GDM1 (cell line): ENCODE data around the gene MRPL42.
"Not testable (repeated sequence)": the region's sequence is repeated elsewhere in the genome, so short reads cannot be mapped to it uniquely, and the experiment has no call there.

Experiments used
- DNase-seq: peaks from one replicate; lab custom pipeline; 2025; lab: John Stamatoyannopoulos, UW

Gene MRPL42

DNA sequence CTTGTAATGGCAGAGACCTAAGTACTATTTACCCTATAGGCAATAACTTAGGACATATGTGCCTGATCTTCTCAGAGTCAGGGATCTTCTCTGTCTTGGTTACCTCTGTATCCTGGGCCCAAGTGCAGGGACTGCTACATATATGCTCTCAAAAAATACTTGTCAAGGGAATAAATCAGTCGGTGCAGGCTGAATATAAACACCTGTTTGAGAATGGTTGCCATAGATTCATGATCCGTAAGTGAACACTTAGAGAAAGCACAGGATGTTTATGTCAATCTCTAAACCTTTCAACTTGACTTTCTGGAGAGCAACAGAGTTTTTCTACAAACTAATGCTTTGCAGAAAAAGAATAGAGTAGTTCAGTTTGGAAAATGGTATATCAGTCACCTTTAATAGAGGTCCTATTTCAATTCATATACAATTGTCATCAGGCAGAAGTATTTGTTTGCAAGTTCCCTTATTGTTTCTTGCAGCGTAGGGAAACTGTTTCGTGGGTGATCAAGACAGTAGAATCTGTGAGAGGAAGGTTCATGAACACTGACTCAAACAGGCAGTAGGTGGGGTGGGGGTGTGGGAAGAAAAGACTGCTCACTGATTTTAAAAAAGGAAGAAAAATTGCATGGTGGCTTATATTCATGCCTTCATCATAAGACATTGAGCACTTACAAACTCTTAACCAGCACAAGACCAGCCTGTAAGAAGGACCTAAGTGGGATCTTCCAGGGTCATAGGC lies 19.6 kb upstream of the MRPL42 start:
- no peak for DNase-seq

DNA sequence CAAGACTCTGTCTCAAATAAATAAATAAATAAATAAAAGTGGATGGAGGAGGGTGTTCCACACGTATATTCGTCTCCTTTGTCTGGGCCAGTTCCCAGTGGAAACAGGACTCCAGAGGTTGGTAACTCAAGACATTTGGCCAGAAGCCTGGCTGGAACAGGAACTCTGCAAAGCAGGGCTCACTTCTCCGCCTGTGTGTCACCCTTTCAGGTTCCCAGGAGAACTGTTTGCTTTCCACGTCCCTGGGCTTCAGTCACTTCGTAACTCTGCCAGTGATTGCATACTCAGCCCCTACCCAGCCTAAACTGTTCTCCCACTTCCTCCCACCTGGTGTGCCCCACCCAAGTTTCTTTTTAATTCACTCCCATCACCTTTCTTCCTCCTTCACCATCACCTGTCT lies 18.5 kb upstream of the MRPL42 start:
- no peak for DNase-seq

DNA sequence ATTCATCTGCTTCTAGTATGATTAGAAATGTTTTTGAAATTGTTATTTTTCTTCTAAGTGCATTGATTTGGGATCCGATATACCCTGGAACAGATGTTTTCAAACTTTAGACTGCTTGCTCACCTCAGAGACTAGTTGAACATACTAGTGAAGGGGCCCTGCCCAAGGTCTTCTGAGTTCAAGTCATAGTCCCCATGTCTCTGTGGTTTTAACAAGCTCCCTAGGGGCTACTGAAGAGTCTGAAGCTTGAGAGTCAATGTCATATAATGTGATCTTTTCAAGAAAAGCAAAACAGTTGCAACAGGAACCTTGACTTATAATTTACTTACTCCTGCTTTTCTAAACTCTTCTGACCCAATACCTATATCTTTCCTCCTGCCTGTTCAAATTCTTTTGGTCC lies 18.0 kb upstream of the MRPL42 start:
- DNase-seq, result no peak

DNA sequence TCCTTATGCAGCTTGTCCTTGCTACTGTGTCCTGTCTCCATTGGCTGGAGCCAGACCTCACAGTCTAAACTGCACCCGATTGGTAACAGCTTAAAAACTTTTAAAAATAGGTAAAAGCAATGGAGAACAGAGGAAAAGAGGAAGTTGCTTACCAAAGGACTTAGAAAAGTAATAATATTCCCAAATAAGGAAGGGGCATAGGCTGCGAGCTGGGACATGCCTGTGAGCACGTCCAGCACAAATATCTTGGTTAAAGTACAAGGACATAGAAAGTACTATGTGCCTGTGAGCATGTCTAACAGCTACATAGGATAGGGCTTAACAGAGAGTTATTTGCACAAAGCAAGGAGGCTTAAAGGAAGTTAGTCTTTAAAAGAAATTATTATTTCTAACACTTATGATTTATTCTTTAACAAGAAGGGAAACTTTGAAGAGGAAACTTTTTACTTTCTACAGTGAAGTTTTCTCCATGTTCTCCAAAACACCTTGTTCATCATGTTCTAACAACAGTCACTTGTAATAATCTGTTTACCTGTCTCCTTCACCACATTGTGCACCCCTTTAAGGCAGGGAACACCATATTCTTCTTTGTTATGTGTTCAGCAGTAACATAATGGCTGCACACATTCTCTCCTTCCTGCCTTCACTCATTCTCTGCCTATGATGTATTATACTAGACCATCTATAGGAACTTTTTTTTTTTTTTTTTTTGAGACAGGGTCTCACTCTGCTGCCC lies 15.7 kb upstream of the MRPL42 start:
- no peak for DNase-seq

DNA sequence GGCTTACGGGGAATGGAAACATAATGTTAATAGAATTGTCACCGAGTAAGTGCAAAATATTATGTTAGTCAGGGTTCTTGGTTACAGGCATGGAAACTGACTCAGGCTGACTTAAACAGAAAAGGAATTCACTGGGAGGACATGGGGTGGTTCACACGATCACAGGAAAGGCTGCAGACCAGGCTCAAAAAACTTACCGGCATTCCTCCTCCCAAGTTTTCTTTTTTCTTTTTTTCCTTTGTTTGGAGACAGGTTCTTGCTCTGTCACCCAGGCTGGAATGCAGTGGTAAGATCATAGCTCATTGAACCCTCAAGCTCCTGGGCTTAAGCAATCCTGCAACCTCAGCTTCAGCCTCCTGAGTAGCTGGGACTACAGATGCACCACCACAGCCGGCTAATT lies 13.7 kb upstream of the MRPL42 start:
- no peak for DNase-seq

DNA sequence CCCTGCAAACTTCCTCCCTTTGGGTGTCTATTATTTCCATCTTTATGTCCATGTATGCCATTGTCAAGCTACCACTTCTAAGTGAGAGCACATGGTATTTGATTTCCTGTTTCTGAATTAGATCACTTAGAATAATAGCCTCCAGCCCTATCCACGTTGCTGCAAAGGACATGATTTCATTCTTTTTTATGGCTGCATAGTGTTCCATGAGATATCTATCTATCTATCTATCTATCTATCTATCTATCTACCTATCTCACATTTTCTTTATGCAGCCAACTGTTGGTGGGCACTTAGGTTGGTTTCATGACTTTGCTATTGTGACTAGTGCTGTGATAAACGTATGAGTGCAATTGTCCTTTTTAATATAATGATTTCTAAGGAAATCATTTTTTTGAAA lies 11.2 kb upstream of the MRPL42 start:
- no peak for DNase-seq

DNA sequence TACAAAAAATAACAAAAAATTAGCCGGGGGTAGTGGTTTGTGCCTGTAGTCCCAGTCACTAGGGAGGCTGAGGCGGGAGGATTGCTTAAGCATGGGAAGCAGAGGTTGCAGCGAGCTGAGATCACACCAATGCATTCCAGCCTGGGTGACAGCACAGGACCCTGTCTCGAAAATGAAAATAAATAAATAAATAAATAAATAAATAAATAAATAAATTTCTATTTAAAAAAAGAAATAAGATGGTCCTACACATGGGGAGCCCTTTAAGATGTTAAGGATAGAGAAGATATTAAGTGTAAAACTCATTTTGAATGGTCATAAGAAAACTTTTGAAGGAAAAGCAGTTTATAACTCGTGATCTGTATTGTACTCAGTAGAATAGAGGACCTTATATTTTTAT lies 8.2 kb upstream of the MRPL42 start:
- DNase-seq, result no peak

DNA sequence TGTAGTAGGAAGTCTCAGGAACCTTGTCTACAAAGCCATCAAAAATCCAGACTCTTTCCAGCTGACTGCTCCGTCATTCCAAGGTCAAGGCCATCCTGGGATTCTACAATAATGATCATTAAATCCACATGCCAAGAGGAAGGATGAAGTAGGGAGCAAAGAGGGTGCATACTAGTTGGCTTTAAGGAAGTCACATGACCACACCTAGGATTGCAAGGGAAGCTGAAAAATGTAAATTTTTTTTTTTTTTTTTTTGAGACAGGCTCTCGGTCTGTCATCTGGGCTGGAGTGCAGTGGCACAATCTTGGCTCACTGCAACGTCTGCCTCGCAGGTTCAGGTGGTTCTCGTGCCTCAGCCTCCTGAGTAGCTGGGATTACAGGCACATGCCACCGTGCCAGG lies 7.3 kb upstream of the MRPL42 start:
- no peak for DNase-seq

DNA sequence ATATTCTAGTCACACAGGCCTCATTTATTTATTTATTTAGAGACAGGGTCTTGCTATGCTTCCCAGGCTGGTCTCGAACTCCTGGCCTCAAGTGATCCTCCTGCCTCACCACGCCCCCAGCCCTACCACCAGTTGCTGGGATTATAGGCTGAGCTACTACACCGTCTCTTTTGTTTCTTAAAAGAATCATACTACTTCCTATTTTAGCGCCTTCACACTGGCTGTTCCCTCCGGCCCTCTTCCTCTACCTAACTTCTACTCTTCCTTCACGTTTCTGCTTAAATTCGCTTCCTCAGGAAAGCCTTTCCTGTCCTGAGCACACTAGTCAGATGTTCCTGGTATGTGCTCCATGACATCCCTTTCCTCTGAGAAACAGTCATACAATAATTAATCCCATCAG lies 6.4 kb upstream of the MRPL42 start:
- DNase-seq, result no peak

DNA sequence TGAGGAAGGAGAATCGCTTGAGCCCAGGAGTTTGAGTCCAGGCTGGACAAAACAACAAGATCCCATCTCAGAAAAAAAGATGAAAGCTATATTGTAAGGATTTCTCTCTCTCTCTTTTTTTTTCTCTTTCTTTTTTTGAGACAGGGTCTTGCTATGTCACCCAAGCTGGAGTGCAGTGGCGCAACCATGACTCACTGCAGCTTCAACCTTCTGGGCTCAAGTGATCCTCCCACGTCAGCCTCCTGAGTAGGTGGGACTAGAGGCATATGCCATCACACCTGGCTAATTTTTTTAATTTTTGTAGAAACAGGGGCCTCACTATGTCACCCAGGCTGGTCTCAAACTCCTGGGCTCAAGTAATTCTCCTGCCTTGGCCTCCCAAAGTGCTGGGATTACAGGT lies 5.8 kb upstream of the MRPL42 start:
- DNase-seq, result no peak

DNA sequence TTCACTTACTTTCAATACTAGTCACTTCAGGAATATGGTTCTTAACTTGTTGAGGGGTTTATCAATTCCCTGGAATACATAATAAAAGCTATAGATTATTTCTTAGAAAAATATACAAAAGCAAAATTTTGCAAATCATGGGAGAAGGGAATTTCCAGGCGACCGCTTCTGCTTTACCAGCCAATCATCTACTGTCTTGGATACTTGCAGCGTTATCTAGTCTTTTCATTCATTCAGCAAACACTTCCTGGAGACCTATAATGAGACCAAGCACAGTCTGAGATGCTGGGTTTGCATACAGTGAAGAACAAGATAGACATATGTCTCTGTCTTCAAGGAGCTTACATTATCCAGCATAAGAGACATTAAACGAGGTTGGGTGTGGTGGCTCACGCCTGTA lies 1.5 kb upstream of the MRPL42 start:
- DNase-seq, result no peak

DNA sequence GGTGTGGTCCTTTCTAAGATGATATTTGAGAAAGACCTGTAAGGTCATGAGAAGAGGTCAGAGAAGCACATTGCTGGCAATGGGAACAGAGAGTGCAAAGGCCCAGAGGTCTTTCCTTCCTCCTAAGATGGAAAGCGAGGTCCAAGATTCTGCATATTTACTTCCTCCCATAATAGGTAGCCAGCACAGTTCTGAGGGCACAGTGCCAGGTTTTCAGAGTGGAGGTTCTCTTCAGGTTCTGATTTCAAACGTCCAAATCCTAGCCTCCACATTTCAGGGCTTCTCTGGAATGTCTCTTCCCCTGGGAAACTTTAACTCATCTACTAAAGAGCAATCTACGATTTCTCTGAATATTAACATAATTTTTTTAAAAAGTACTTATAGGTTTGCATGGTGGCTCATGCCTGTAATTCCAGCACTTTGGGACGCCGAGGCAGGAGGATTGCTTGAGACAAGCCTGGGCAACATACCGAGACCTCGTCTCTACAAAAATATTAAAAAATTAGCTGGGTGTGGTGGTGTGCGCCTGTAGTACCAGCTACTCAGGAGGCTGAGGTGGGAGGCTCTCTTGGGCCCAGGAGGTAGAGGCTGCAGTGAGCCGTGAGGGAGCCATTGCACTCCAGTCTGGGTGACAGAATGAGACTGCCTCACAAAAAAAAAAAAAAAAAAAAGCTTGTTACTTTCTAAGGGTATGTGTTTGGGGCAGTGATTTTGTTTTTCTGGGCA lies 526 bp upstream of the MRPL42 start:
- DNase-seq, result no peak

DNA sequence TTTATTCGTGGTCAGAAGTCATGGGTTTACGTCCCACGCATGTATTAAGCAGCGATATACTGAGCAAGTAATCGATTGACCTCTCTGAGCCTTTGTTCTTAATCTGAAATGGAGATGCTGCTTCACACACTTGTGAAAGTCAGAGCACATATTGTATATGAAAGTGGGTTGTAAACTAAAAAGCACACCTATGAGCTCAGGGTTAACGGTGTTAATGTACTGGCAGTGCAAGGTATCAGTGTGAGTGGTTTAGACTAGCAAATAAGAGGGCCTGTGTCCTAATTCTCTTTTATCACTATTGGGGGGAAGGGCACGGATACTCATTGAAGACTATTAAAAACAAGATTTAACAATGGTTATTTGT lies 676 bp downstream of the MRPL42 start:
- DNase-seq, result no peak

DNA sequence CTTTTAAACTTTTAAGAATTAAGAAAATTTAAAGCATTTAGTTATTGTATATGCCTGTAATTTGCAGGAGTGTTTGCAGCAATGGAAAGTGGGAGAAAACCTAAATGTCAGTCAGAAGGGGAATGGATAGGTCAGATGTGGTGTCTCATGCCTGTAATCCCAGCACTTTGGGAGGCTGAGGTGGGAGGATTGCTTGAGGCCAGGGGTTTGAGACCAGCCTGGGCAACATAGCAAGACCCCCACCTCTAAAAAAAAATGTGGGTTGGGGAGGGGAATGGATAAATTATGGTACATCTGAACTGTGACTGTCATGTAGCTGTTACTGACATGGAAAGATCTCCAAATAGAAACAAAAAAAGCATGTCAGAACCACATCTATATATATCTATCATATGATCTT lies 2.1 kb downstream of the MRPL42 start:
- DNase-seq, result no peak

DNA sequence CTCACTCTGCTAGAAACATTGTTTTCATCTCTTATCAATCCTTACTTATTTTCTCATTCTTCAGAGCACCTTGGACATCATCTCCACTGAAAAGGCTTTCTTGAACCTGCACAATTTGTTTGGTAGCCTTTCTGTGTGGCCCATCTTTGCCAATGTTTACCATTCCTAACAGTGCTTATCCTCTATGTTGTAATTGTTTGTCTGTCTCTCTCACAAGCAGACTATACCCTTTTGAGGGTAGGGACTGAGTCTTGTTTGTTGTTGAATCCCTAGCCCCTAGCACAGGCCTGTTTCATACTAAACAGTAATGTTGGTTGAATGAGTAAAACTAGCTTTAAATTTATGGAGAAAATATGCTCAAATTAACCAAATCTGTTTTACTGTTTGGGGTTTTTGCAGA lies 9.2 kb downstream of the MRPL42 start:
- DNase-seq, result no peak

DNA sequence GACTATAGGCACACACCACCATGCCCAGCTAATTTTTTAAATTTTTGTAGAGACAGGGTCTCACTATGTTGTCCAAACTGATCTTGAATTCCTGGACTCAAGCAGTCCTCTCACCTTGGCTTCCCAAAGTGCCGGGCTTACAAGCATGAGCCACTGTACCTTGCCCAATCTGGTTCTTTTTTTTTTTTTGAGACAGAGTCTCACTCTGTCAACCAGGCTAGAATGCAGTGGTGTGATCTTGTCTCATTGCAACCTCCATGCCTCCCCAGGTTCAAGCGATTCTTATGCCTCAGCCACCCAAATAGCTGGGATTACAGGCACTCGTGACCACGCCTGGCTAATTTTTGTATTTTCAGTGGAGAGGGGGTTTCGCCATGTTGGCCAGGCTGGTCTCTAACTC lies 15.4 kb downstream of the MRPL42 start:
- DNase-seq, result no peak

DNA sequence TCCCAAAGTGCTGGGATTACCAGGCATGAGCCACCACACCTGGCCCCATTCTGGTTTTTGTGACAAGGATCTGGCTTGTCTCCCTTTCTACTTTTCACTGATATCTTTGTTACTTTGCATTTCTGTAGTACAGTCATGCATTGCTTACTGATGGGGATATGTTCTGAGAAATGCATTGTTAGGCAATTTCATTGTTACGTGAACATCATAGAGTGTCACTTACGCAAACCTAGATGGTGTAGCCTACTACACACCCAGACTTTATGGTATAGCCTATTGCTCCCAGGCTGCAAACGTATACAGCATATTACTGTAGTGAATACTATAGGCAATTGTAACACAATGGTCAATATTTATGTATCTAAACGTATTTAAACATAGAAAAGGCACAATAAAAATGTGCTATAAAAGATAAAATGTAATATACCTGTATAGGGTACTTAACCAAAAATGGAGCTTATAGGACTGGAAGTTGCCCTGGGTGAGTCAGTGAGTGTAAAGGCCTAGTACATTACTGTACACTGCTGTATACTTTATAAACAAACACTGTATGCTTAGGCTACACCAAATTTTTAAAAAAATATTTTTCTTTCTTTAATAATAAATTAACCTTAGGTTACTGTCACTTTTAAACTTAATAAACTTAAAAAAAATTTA lies 16.0 kb downstream of the MRPL42 start:
- DNase-seq, result no peak

DNA sequence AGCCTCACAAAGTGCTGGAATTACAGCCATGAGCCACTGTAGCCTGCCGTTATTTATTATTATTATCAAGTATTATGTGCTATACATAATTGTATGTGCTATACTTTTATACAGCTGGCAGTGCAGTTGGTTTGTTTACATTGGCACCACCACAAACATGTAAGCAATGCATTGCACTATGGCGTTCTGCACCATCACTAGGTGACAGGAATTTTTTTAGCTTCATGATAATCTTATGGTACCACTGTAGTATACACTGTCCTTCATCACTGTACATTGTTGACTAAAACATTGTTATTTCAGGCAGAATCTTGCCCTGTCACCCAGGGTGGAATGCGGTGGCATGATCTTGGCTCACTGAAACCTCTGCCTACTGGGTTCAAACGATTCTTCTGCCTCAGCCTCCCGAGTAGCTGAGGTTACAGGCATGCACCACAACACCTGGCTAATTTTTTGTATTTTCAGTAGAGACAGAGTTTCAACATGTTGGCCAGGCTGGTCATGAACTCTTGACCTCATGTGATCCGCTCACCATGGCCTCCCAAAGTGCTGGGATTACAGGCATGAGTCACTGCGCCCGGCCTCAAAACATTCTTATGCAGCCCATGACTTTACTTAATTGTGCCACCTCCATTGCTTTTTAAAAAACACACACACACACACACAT lies 17.1 kb downstream of the MRPL42 start:
- DNase-seq, result no peak

DNA sequence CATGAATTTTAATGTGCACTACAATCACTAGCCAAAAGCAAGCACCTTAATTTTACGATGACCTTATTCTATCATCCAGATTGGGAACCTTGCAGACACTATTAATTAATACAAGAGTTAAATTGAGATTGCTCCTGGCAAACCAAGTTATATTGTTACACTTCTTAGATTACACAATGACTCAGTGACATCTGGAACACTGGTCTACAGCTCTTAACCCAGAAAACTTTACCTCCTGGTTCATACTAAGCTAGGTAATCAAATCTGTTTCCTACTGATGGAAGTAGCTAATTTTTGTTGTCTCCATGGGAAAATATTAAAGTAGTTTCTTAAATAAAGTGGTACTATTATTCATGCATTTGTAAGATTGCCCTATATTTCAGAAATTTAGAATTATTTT lies 25.5 kb downstream of the MRPL42 start:
- DNase-seq, result not testable (repeated sequence)

DNA sequence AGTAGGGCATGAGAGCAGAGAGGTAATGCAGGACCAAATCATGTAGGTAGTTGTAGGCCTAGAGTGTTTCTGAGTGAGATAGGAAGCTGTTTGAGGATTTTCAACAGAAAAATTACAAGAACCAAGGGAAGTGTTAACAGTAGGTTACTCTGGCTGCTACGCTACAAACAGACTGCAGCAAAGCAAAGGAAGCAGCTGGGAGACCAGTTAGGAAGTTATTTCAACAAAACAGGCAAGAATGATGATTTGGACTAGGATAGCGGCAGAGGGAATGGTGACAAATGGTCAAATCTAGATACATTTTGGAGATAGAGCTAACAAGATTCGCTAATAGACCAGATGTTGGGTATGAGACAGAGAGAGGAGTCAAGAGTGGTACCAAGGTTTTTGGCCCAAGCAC lies 26.8 kb downstream of the MRPL42 start:
- no peak for DNase-seq

DNA sequence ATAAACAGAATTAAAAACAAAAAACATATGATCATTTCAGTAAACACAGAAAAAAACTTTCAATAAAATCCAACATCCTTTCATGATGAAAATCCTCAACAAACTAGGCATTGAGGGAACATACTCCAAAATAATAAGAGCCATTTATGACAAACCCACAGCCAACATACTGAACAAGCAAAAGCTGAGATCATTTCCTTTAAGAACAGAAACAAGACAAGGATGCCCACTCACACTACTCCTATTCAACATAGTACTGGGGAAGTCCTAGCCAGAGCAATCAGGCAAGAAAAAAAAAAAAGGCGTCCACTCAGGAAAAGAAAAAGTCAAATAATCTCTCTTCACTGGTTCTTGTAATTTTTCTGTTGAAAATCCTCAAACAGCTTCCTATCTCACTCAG lies 30.1 kb downstream of the MRPL42 start:
- no peak for DNase-seq

DNA sequence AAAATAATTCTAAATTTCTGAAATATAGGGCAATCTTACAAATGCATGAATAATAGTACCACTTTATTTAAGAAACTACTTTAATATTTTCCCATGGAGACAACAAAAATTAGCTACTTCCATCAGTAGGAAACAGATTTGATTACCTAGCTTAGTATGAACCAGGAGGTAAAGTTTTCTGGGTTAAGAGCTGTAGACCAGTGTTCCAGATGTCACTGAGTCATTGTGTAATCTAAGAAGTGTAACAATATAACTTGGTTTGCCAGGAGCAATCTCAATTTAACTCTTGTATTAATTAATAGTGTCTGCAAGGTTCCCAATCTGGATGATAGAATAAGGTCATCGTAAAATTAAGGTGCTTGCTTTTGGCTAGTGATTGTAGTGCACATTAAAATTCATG lies 31.5 kb downstream of the MRPL42 start:
- not testable (repeated sequence) for DNase-seq
